ENCODE measurements around the gene ATF4.

The ATF4 gene, protein sequence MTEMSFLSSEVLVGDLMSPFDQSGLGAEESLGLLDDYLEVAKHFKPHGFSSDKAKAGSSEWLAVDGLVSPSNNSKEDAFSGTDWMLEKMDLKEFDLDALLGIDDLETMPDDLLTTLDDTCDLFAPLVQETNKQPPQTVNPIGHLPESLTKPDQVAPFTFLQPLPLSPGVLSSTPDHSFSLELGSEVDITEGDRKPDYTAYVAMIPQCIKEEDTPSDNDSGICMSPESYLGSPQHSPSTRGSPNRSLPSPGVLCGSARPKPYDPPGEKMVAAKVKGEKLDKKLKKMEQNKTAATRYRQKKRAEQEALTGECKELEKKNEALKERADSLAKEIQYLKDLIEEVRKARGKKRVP

DNA sequence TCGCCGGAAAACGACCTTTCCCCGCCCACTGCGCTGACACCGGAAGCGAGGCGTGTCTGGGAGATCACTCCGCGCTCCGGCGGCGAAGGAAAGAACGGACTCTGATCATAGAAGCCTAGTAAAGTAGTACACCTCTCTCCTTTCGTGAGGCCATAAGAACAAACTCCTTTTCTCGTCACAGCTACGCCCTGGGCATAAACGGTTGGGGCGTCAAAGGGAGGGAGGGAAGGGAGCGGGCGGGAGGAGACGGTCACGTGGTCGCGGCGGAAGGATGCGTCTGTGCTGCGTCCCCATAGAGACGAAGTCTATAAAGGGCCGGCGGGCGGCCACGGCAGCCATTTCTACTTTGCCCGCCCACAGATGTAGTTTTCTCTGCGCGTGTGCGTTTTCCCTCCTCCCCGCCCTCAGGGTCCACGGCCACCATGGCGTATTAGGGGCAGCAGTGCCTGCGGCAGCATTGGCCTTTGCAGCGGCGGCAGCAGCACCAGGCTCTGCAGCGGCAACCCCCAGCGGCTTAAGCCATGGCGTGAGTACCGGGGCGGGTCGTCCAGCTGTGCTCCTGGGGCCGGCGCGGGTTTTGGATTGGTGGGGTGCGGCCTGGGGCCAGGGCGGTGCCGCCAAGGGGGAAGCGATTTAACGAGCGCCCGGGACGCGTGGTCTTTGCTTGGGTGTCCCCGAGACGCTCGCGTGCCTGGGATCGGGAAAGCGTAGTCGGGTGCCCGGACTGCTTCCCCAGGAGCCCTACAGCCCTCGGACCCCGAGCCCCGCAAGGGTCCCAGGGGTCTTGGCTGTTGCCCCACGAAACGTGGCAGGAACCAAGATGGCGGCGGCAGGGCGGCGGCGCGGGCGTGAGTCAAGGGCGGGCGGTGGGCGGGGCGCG, at the start of gene ATF4:
Gene ATF4, plus strand, starts transcription at position 337 of the 880 bp plus-strand sequence. CDS start 884 bp downstream, outside the sequence.
- DNase-seq: peak; percentile 93 to 97

GRCh38 chr22:39471381-39472141, 48.8 kb upstream of the ATF4 start:
- DNase-seq: peak; percentile 27 to 29

GRCh38 chr22:39472570-39473556, 47.5 kb upstream of the ATF4 start:
- no peak for DNase-seq

DNA sequence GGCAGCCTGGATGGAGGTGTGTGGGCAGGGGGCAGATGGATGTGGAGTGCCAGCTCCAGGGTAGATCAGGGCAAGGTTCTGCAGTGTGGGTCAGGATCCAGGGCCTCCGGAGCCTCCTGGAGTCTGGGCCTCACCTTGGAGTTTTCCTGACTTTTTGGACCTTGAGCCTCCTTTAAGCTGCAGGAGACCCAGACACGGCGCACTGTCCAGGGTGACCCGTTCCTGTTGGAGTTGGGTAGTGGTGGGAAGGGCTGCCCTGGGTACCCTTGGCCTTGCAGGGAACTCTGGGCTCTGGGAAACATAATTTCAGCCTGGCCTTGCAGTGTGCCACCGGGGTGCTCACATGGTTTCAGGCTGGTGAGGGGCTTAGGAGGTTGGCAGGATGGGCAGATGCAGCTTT, 46.5 kb upstream of the ATF4 start:
- no peak for DNase-seq

DNA sequence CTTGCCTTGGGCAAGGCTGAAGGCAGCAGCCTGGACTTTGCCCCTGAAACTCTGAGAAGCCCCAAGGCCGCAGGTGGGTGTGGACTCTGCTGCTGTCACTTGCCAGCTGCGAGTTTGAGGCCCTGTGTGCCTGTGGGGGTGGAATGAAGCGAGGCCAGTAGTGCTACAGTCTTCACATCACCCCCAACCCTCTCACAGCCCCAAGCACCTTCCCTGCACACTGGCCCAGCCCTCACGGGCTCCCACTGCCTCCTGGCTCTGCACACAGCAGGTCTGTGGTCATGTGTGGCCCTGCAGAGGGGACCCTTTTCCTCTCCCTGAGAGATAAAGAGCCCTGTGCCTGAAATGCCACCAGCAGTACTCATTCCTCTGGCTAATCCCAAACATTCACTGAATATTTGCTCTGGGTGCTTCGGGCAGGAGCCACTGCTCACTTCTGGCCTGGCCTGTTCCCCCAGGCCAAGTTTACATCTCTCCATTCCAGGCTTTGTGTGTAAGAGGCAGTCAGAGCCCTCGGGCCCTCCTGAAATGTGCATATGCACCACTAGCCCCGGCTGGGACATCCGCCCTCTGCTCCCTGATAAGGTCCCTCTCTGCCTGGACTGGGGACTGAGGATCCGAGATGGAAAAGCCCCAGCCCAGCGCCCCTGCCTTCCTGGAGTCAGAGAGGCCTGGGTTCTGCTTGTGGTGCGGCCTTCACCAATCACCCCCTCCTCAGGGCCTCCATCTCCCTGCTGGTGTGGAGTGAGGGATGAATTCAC, 45.8 kb upstream of the ATF4 start:
- DNase-seq: no peak

- DNase-seq: no peak
Observed at GRCh38 chr22:39475337-39475736, 45.0 kb upstream of the ATF4 start.

DNA sequence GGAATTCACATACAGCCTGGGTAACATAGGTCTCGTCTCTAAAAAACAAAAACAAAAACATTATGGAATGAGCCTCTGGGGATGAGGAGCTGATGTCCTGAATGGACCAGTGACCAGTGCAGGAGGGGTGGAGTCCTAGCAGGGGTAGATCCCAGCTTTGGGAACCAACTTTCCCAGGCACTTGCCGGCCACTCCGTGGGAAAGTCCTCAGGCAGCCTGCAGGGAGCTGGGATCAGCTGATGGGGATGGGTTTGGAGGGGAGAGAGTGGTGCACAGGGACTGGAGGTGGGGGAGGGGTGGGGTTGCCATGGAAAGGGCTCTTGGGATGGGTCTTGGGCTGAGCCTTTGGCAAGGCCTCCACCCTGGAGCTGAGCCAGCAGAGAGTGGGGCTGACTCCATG, 44.5 kb upstream of the ATF4 start:
- no peak for DNase-seq

GRCh38 chr22:39476664-39477063, 43.7 kb upstream of the ATF4 start:
- no peak for DNase-seq

DNA sequence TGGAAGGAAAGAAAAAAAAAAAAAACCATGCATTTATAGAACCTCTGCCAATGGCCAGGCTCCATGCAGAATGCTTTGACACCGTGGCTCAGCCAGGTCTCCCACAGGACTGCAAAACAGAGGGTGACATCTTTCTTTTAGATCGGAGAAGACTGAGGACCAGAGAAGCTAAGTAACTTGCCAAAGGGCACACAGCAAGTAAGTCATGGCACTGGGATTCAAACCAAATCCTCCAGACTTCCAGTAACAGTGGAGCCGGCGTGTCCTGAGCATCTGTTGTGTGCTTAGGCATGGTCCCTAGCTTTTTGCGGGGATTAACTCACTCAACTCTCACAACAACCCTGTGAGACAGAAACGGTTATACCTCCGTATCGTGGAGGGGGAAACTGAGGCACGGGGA, 42.8 kb upstream of the ATF4 start:
- no peak for DNase-seq

GRCh38 chr22:39478441-39478850, 41.9 kb upstream of the ATF4 start:
- peak in 1 of 2 experiments; percentile 35 for DNase-seq

- no peak for DNase-seq
Observed at GRCh38 chr22:39479254-39479653, 41.1 kb upstream of the ATF4 start.

DNA sequence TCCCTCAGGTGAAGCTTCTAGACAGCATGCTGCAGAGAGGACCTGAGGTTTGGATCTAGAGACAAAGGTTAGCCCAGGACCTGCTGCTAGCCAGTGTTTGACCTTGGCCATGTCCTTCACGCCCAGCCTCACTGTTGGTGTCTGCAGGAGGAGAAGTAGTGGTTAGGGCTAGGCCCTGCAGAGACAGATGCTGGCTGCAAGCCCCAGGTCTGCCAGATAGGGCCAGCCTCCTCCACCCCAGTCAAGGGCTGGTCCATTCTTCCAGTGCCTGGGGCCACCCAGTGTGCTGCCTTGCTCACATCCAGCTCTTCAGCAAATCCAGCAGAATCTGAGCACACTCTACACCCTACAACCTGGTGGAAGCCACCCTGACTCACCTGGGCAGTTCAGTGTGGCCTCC, 39.8 kb upstream of the ATF4 start:
- DNase-seq: no peak

DNA sequence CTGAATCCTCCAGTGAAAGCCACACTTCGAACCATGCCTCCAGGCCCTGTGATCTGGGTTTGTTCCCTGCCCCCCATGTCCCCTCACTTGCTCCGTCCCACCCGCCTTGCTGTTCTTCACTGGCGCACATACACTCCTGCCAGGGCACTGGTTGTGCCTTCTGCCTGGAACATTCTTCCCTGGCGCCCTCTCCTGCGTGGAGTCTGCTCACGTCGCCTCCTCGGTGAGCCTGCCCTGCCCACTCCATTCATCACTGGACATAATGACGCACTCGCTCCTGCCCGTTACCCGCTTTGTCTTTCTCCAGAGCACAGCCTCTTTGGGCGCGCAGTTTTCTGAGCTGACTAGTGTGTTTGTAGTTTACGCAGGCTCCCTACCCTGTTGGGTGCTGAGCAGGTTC, 39.3 kb upstream of the ATF4 start:
- DNase-seq: no peak

- DNase-seq: no peak
Observed at GRCh38 chr22:39481595-39481994, 38.8 kb upstream of the ATF4 start.

DNA sequence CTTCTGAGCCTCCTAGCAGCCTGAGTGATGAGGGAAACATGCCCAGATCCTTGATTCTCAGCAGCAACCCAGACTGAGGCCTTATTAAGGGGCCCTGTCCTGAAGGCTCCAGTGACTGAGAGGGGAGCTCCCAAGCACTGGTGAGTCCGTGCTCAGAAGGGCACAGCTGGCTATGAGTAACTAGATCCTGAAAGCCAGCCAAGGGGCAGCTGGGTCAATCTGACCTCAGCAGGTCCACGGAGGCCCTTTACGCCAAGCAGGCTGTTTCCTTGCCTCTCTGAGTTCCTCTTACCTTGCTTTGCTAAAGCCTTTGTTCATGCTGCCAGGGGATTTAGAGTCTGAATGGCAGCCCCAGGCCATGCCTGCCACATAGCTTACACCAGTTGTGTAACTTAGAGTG, 37.6 kb upstream of the ATF4 start:
- DNase-seq: no peak

- no peak for DNase-seq
Observed at GRCh38 chr22:39486951-39487825, 33.2 kb upstream of the ATF4 start.

DNA sequence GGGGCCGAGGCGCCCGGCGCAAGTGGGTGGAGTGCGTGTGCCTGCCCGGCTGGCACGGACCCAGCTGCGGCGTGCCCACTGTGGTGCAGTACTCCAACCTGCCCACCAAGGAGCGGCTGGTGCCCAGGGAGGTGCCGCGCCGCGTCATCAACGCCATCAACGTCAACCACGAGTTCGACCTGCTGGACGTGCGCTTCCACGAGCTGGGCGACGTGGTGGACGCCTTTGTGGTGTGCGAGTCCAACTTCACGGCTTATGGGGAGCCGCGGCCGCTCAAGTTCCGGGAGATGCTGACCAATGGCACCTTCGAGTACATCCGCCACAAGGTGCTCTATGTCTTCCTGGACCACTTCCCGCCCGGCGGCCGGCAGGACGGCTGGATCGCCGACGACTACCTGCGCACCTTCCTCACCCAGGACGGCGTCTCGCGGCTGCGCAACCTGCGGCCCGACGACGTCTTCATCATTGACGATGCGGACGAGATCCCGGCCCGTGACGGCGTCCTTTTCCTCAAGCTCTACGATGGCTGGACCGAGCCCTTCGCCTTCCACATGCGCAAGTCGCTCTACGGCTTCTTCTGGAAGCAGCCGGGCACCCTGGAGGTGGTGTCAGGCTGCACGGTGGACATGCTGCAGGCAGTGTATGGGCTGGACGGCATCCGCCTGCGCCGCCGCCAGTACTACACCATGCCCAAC, 32.4 kb upstream of the ATF4 start:
- DNase-seq: no peak

DNA sequence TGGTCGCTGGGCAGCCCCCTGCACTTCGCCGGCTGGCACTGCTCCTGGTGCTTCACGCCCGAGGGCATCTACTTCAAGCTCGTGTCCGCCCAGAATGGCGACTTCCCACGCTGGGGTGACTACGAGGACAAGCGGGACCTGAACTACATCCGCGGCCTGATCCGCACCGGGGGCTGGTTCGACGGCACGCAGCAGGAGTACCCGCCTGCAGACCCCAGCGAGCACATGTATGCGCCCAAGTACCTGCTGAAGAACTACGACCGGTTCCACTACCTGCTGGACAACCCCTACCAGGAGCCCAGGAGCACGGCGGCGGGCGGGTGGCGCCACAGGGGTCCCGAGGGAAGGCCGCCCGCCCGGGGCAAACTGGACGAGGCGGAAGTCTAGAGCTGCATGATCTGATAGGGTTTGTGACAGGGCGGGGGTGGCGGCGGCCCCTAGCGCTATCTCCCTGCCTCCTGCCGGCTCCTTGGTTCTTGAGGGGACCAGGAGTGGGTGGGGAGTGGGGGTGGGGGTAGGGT, 31.7 kb upstream of the ATF4 start:
- DNase-seq: no peak
